ENCODE results near the gene WNT10A.

Gene WNT10A

DNA sequence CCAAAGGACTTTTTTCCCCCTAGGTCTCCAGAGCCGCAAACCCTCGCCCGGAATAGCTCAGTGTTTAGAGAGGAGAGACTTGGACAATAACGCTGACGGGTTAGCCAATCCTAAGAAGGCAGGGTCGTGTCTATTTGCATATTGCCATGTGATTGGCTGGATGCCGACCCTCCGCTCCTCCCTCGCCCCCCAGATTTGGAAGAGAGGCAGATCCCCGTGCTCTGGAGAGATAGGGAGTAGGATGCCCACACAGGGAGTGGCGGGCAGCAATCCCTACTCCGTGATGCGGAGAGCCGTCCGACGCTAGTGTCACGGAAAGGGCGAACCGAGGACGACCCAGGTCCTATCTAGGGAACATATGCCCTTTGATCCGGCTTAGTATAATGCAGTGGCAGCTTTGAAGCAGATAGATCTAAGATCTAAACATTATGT is 19.7 kb upstream of the WNT10A start:
- DNase-seq, result no peak
- no peaks in the 10 kb centered on the region for H3K36me3 Mint-ChIP-seq
- H3K4me3 Mint-ChIP-seq, result no peak overlapping the region
- H3K4me1 Mint-ChIP-seq, result peaks cover 12% of the 10 kb centered on the region
- CTCF ChIA-PET, result interaction anchor here (1.0 to 1.7 kb wide), 4 partner anchors 9 to 37 kb away, joined by 3 to 6 read pairs (median 4); no protein-coding TSS in a partner anchor
- no peaks in the 10 kb centered on the region for H3K9me3 Mint-ChIP-seq
- H3K27me3 Mint-ChIP-seq, result peaks cover 95% of the 10 kb centered on the region
- H3K27ac Mint-ChIP-seq, result no peak overlapping the region

DNA sequence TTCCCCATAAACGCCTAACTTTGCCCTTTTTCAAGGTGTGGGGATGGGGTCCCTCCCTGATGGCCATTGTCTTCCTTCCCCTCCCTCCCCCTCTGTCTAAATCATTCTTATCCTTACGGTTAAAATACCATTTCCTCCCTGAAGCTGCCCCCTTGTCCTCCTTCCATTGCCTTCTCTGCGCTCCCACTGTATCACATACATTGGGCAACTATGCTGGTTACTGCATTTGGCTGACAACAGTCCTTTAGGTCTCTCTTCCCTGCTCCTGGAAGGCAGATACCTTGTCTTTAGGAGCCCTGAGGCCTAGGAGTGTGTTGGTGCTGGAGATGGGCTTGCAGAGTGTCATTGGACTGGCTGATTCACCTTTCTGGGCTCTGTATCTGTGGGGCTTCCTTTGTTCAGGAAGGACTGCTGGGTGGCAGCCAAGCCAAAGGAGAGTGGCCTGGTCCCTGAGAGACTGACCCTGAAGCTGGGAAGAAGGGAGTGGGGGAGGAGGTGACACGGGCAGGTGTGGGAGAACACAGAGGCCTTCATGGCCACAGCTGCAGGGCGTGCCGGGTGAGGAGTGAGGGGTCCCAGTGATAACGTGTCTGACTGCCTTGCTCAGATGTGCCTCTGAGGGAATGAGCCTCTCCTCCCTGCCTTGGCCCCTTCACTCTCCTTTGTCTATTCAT is 18.9 kb upstream of the WNT10A start:
- no peak for DNase-seq
- H3K4me1 Mint-ChIP-seq, result peaks cover 12% of the 10 kb centered on the region
- no peaks in the 10 kb centered on the region for H3K9me3 Mint-ChIP-seq
- CTCF ChIA-PET, result interaction anchor here (1.2 to 3.6 kb wide), 3 partner anchors 9 to 36 kb away, joined by 3 to 20 read pairs (median 6); no protein-coding TSS in a partner anchor
- H3K27ac Mint-ChIP-seq, result no peak overlapping the region
- no peaks in the 10 kb centered on the region for H3K36me3 Mint-ChIP-seq
- H3K4me3 Mint-ChIP-seq, result no peak overlapping the region
- H3K27me3 Mint-ChIP-seq, result peaks cover 95% of the 10 kb centered on the region

DNA sequence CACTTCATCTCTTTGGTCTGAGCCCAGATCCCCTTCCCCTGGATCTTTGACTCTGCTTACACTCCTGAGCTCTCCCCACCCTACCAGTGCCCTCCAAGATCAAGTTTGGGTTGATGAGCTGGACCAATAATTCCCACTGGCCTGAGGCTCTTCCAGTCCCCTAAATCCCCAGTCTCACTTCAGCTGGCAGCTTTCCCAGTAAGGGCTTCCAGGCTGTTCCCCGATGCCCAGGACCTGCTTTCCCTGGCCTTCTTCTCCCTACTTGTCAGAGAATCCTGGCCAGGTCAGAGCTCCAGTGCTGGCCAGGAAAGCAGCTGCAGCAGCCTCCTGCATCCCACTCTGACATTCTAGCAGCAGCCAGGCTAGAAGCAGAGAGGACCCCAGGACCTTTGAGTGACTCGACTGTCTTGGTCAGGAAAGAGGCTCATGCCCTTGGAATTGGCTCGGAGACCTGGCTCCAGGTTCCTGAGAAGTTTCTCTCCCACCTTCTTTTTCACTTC is 17.6 kb upstream of the WNT10A start:
- no peak overlapping the region for H3K27ac Mint-ChIP-seq
- peaks cover 12% of the 10 kb centered on the region for H3K4me1 Mint-ChIP-seq
- H3K36me3 Mint-ChIP-seq, result no peaks in the 10 kb centered on the region
- DNase-seq, result no peak
- peaks cover 95% of the 10 kb centered on the region for H3K27me3 Mint-ChIP-seq
- CTCF ChIA-PET, result interaction anchor here (1.6 to 3.7 kb wide), 3 partner anchors 9 to 35 kb away, joined by 6 to 20 read pairs (median 18); no protein-coding TSS in a partner anchor
- H3K4me3 Mint-ChIP-seq, result no peak overlapping the region
- no peaks in the 10 kb centered on the region for H3K9me3 Mint-ChIP-seq

DNA sequence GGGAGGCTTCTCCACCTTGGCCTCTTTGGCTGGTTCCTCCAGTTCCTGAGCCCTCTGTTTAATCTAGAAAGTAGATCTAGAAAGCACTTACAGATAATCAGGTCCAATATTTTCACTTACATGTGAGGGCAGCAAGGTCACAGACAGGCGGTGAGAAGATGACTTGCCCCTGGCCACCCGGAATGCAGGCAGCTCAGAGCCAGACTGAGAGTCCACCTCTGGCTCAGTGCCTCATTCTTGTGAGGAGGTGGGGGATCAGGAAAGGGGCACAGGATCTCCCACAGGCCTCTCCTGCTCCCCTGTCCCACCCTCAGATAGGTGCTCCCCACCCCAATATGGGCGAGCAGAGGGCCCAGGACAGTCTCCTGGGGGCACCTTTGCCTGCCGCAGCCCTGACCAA is 15.3 kb upstream of the WNT10A start:
- no peak for DNase-seq
- Mint-ChIP-seq H3K27me3 (peaks cover 96% of the 10 kb centered on the region), H3K27ac (no peak overlapping the region), H3K4me1 (peaks cover 4% of the 10 kb centered on the region), H3K4me3 (no peak overlapping the region), H3K36me3 (no peaks in the 10 kb centered on the region), H3K9me3 (no peaks in the 10 kb centered on the region)
- CTCF ChIA-PET, result interaction anchor here (3.6 to 3.7 kb wide), 2 partner anchors 11 to 33 kb away, joined by 18 to 20 read pairs; no protein-coding TSS in a partner anchor

DNA sequence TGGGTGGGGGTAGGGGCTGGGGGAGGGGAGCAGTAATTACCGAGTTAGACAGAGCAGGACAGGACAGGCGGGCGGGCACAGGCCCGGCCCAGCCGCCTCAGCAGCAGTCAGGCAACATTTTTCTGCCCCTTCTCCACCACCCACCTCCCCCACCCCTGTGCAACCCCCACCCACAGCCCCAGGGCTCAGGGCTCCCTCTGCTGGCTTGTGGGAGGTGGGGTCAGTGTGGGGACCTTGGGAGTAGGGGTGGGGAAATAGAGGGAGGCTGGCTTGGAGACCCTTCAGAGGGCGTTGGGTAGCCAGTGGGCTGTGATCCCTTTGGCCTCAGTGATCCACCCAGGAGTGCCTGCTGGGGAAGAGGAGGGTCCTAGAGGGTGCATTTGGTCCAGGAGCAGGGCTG is 14.7 kb upstream of the WNT10A start:
- Mint-ChIP-seq H3K27ac (no peak overlapping the region), H3K27me3 (peaks cover 96% of the 10 kb centered on the region), H3K4me1 (peaks cover 3% of the 10 kb centered on the region), H3K36me3 (no peaks in the 10 kb centered on the region), H3K9me3 (no peaks in the 10 kb centered on the region), H3K4me3 (no peak overlapping the region)
- DNase-seq, result no peak
- CTCF ChIA-PET, result interaction anchor here (1.0 to 3.7 kb wide), 2 partner anchors 10 to 32 kb away, joined by 4 to 18 read pairs; no protein-coding TSS in a partner anchor

DNA sequence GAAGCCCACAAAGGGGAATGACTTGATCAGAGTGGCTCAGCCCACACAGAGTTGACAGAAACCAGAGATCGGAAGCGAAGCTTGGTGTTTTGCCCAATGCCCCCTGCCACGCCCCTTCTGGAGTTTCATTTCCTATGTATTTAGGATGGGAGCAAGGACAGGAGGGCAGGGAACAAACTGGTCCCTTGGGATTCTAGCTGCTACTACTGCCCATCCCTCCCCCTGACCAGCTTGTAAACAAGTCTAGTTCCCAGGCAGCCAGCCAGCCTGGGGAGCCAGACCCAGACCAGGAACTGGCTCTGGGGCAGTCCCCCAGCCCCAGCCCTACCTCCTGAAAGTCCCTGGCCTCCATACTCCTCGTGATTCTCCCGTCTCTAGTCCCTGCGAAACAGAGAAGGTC is 12.8 kb upstream of the WNT10A start:
- H3K9me3 Mint-ChIP-seq, result no peaks in the 10 kb centered on the region
- no peak overlapping the region for H3K27ac Mint-ChIP-seq
- H3K27me3 Mint-ChIP-seq, result peaks cover 96% of the 10 kb centered on the region
- peaks cover 9% of the 10 kb centered on the region for H3K4me1 Mint-ChIP-seq
- DNase-seq, result no peak
- no peak overlapping the region for H3K4me3 Mint-ChIP-seq
- CTCF ChIA-PET, result interaction anchor here (0.7 to 0.8 kb wide), 2 partner anchors 8 to 30 kb away, joined by 3 read pairs; no protein-coding TSS in a partner anchor
- H3K36me3 Mint-ChIP-seq, result no peaks in the 10 kb centered on the region

DNA sequence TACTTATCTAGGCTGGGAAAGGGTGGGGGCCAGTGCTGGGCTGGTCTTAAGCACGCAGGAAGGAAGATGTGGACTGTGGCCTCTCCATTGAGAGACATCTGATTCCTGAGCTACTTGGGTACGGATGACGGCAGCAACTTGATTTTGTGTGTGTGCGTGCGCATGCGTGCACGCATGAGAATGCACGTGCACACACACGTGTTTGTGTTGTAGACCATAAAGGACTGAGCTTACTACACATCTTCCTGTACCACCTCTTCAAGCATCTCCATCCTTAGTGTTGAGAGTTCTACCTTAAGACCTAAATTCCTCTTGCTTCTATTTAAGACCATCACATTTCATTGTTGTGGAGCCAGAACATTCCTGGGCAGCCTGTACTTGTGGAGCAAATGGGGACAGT is 11.6 kb upstream of the WNT10A start:
- Mint-ChIP-seq H3K4me3 (no peak overlapping the region), H3K36me3 (no peaks in the 10 kb centered on the region), H3K4me1 (peaks cover 12% of the 10 kb centered on the region), H3K27ac (no peak overlapping the region), H3K27me3 (peaks cover 96% of the 10 kb centered on the region), H3K9me3 (no peaks in the 10 kb centered on the region)
- CTCF ChIA-PET, result interaction anchor here (1.1 to 2.3 kb wide), 3 partner anchors 10 to 29 kb away, joined by 3 to 16 read pairs (median 4); no protein-coding TSS in a partner anchor
- no peak for DNase-seq

DNA sequence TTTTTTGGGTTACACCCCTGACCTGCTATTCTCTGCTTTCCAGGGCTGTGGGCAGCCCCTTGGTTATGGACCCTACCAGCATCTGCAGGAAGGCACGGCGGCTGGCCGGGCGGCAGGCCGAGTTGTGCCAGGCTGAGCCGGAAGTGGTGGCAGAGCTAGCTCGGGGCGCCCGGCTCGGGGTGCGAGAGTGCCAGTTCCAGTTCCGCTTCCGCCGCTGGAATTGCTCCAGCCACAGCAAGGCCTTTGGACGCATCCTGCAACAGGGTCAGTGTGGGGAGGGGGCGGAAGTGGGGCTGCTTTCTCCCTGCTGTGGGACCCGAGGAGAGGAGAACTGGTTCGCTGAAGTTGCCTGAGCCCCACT is 9.7 kb upstream of the WNT10A start:
- DNase-seq, result no peak
- no peaks in the 10 kb centered on the region for H3K36me3 Mint-ChIP-seq

DNA sequence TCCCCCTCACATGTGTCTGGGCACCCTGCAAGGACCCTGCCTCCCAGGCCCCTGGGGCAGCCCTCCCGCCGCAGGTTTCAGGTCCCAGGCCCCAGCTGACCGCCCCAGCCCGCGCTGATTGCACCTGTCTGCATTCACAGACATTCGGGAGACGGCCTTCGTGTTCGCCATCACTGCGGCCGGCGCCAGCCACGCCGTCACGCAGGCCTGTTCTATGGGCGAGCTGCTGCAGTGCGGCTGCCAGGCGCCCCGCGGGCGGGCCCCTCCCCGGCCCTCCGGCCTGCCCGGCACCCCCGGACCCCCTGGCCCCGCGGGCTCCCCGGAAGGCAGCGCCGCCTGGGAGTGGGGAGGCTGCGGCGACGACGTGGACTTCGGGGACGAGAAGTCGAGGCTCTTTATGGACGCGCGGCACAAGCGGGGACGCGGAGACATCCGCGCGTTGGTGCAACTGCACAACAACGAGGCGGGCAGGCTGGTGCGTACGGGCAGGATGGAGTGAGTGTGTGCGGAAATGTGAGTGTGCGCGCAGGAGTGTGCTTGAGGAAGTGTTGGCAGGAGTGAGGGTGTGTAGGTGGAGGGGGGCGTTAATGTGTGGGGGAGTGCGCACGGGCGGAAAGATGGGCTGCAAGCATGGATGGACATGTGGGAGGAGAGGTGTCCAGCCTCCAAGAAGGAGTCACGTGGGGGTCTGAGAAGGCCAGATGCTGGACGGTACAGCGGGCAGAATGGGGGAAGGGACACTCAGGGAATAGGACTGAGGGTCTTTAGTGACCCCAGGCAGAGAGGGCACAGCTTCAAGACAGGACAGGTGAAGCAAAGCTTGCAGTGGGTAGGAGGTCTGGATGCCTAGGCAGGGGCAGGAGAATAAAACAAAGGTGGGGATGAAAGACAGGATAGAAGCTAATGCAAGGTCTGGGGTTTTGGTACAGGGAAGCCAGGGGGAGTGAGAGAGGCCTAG is 9.0 kb upstream of the WNT10A start:
- Mint-ChIP-seq H3K4me3 (no peak overlapping the region), H3K27me3 (peaks cover 100% of the 10 kb centered on the region), H3K4me1 (peaks cover 12% of the 10 kb centered on the region), H3K36me3 (no peaks in the 10 kb centered on the region), H3K27ac (no peak overlapping the region), H3K9me3 (no peaks in the 10 kb centered on the region)
- no peak for DNase-seq
- CTCF ChIA-PET, result interaction anchor here (1.0 to 13.5 kb wide), 3 partner anchors 19 to 28 kb away, joined by 3 to 443 read pairs (median 5); no protein-coding TSS in a partner anchor

More for the DNA sequence above, 9.7 kb upstream of the WNT10A start:
- CTCF ChIA-PET, result interaction anchor here (0.7 to 1.3 kb wide), 2 partner anchors 9 to 11 kb away, joined by 3 read pairs; partner anchors contain the start of gene WNT6
- Mint-ChIP-seq H3K27me3 (peaks cover 100% of the 10 kb centered on the region), H3K9me3 (no peaks in the 10 kb centered on the region), H3K4me1 (peaks cover 12% of the 10 kb centered on the region), H3K4me3 (no peak overlapping the region), H3K27ac (no peak overlapping the region)

DNA sequence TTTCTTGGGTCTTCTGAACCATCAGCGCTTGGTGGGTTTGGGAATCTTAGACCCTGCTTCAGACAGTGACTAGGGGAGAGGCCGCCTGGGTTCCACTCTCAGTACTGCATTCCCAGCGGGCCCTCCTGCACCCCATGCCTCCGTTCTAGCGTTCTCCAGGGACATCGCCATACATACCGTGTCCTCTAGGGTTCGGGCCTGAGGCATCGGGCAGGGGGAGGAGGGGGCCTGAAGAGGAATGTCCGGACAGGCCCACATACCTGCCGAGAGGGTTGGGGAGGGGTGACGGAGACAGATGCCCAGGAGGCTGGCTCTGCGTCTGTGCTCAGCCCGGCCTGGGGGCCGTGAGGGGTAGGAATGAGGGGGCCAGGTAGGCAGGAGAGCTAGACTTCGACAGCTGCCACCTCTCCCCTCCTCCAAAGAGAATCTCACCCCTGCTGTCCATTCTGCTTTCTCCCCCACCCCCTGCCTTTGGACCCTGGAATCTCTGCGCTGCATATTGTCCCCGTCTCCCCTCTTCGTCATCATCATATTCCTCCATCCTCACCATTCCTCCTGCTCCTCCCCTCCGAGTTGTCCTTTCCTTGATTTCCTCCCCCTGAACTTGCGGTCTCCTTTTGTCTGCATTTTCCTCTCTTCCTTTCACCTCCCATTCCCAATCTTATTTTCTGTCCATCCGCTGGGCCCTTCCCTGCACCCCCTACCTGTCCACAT is 7.8 kb upstream of the WNT10A start:
- no peaks in the 10 kb centered on the region for H3K9me3 Mint-ChIP-seq
- no peaks in the 10 kb centered on the region for H3K36me3 Mint-ChIP-seq
- CTCF ChIA-PET, result interaction anchor here (1.0 to 13.5 kb wide), 5 partner anchors 14 to 107 kb away, joined by 3 to 443 read pairs (median 5); no protein-coding TSS in a partner anchor
- peaks cover 100% of the 10 kb centered on the region for H3K27me3 Mint-ChIP-seq
- H3K27ac Mint-ChIP-seq, result no peak overlapping the region
- DNase-seq, result no peak
- no peak overlapping the region for H3K4me3 Mint-ChIP-seq
- H3K4me1 Mint-ChIP-seq, result peaks cover 12% of the 10 kb centered on the region

DNA sequence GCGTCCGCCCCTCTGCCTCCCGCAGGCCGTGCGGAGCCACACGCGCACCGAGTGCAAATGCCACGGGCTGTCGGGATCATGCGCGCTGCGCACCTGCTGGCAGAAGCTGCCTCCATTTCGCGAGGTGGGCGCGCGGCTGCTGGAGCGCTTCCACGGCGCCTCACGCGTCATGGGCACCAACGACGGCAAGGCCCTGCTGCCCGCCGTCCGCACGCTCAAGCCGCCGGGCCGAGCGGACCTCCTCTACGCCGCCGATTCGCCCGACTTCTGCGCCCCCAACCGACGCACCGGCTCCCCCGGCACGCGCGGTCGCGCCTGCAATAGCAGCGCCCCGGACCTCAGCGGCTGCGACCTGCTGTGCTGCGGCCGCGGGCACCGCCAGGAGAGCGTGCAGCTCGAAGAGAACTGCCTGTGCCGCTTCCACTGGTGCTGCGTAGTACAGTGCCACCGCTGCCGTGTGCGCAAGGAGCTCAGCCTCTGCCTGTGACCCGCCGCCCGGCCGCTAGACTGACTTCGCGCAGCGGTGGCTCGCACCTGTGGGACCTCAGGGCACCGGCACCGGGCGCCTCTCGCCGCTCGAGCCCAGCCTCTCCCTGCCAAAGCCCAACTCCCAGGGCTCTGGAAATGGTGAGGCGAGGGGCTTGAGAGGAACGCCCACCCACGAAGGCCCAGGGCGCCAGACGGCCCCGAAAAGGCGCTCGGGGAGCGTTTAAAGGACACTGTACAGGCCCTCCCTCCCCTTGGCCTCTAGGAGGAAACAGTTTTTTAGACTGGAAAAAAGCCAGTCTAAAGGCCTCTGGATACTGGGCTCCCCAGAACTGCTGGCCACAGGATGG is 7.1 kb upstream of the WNT10A start:
- CTCF ChIA-PET, result interaction anchor here (0.9 to 13.5 kb wide), 8 partner anchors 13 to 122 kb away, joined by 3 to 443 read pairs (median 11); no protein-coding TSS in a partner anchor
- DNase-seq, result no peak
- Mint-ChIP-seq H3K4me1 (peaks cover 12% of the 10 kb centered on the region), H3K36me3 (no peaks in the 10 kb centered on the region), H3K4me3 (no peak overlapping the region), H3K27ac (no peak overlapping the region), H3K27me3 (peaks cover 100% of the 10 kb centered on the region), H3K9me3 (no peaks in the 10 kb centered on the region)

DNA sequence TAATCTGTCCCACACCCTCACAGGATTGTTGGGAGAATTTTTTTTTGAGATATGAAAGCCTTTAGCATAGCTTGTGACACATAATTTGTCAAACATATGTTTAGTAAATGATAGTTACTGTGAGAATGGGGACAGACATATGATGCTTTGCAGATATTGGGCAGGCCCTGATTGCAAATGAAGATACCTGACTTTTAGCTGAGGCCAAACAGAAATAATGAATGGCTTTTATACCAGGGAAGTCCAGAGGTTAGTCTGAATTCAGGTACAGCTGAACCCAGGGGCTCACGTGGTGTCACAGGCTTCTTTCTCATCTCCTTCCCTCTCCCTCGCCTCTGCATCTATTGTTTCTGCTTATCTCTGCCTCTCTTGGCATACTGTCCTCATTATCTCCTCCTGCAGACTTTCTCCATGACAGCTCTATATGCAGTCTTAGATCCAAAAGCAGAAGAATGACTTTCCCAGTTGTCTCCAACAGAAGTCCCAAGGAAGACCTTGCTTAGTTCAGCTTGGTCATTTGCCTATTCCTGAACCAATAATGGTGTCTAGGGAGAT is 4.9 kb upstream of the WNT10A start:
- no peak for DNase-seq
- Mint-ChIP-seq H3K4me3 (no peak overlapping the region), H3K36me3 (no peaks in the 10 kb centered on the region), H3K9me3 (no peaks in the 10 kb centered on the region), H3K4me1 (peaks cover 22% of the 10 kb centered on the region), H3K27ac (no peak overlapping the region), H3K27me3 (peaks cover 98% of the 10 kb centered on the region)
- CTCF ChIA-PET, result interaction anchor here (0.6 to 13.5 kb wide), 26 partner anchors 8 to 279 kb away, joined by 3 to 443 read pairs (median 4); partner anchors contain the start of genes CDK5R2 and WNT6

Measured in activated naive CD4-positive, alpha-beta T cell treated with anti-CD3 and anti-CD28 coated beads, Interleukin-2, amount 10 ng/mL, durations not matched to agents 7 days and 5 days (primary cell).